ENCODE results near the gene TBC1D13. TPM values are rescaled to one million over a fixed set of nuclear protein-coding genes. Genes with fewer than 3 reads are reported as not detected.

The TBC1D13 gene
- total and polyA plus RNA-seq, 9 of the 15 experiments (the other 6 are each of a cell fraction or from before 2014, with no cell fraction given) = 2.3 to 28.7 (median 11.4) TPM

DNA sequence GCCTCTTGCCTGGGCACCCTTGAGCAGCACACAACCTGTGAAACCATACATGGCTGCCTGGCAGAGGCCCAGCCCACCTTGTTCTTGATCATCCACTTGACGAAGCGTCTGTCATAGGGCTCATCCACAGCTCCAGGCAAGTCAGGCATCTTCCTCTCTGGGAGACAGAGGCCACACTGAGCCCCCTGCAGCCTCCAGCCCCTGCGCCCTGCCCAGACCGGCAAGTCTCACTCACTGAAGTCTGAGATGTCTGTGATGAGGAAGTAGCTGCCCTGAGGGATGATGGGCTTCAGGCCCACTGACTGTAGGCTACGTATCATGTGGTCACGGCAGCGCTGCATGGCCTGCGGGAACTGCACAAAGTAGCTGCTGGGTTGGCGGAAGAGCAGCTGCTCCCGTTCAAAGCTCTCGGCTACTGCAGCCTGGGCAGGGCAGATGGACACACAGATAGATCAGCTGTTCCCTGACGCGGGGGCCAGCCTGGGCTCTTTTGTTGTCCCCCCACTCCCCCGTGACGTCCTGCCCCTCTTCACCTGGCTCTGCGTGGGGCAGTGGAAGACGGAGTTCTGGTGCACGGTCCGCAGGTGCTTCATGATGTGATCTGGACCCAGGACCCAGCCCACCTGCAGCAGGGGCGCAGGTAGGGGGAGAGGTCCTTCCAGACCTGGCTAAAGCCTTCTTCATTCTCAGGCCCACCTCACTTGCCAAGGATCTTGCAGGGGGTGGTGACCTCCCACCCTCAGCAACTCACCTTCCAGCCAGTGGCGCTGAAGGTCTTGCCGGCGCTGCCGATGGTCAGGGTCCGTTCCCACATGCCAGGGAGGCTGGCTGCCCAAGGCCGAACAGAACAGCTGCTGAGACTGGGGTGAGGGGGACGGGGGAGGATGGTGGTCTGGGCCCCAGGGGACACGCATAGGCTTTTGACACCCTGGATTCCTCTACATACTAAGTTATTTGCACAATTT lies 48.5 kb downstream of the TBC1D13 start:
- in situ Hi-C loops (cut with MboI) (no loop called here), intact Hi-C loops (cut with micrococcal nuclease) (no loop called here)
- ChIA-PET POLR2A (no interaction called here), CTCF (ENCODE audit: low intra/inter-chr PET ratio) (no interaction called here)
- ATAC-seq (no peak), DNase-seq (ENCODE audit: extremely low read depth in 1 of 4, low spot score in 3 of 4) (peak in 2 of 4 experiments; percentile 4 to 5), FAIRE-seq (no peak)
- H3K27ac ChIP-seq (ENCODE audit: extremely low read depth, low read depth, low read length) = no peak overlapping the region
- WGBS (ENCODE audit: insufficient coverage, low coverage, missing lambda C conversion rate) = 80% methylated on average over 27 of the region's 28 CpGs
- H3K36me3 ChIP-seq (ENCODE audit: control insufficient read depth, insufficient read depth, low read length) = peaks cover 21% of the 10 kb centered on the region; the same call in 2 of the 3 replicates
- TF ChIP-seq HEY1 (CRISPR knock-in tag; IDR thresholded peaks at IDR 0.05; ENCODE audit: borderline replicate concordance) = no peak
- TF ChIP-seq, protein P1, sequence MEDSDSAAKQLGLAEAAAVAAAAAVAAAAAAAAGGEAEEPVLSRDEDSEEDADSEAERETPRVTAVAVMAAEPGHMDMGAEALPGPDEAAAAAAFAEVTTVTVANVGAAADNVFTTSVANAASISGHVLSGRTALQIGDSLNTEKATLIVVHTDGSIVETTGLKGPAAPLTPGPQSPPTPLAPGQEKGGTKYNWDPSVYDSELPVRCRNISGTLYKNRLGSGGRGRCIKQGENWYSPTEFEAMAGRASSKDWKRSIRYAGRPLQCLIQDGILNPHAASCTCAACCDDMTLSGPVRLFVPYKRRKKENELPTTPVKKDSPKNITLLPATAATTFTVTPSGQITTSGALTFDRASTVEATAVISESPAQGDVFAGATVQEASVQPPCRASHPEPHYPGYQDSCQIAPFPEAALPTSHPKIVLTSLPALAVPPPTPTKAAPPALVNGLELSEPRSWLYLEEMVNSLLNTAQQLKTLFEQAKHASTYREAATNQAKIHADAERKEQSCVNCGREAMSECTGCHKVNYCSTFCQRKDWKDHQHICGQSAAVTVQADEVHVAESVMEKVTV (CRISPR knock-in tag; IDR thresholded peaks at IDR 0.05) = no peak
- no peak for TF ChIP-seq CEBPB (tag; IDR thresholded peaks at IDR 0.05)
- TF ChIP-seq SRSF3 (IDR thresholded peaks at IDR 0.05; ENCODE audit: insufficient read depth, low read length) = no peak
- TF ChIP-seq EP300 (IDR thresholded peaks at IDR 0.05; ENCODE audit: low read length) = no peak
- TF ChIP-seq BRCA1 (IDR thresholded peaks at IDR 0.05) = no peak
- no peak for TF ChIP-seq BRCA1 (CRISPR knock-in tag; IDR thresholded peaks at IDR 0.05)
- TF ChIP-seq, protein P2, sequence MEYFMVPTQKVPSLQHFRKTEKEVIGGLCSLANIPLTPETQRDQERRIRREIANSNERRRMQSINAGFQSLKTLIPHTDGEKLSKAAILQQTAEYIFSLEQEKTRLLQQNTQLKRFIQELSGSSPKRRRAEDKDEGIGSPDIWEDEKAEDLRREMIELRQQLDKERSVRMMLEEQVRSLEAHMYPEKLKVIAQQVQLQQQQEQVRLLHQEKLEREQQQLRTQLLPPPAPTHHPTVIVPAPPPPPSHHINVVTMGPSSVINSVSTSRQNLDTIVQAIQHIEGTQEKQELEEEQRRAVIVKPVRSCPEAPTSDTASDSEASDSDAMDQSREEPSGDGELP (CRISPR knock-in tag; IDR thresholded peaks at IDR 0.05; ENCODE audit: borderline replicate concordance) = peak; percentile 22; the same call in 1 of the 2 replicates
- no peak overlapping the region for H2AFZ ChIP-seq (ENCODE audit: low read depth, low read length)
- H3K9ac ChIP-seq (ENCODE audit: insufficient read depth in 1 of 2, low read depth in 2 of 2, low read length in 2 of 2) = peak overlapping the region in 1 of 2 experiments; percentile 24; a peak in 1 of 4 replicates
- H3K4me2 ChIP-seq (ENCODE audit: insufficient read depth, low read length) = no peak overlapping the region
- peaks cover 0 to 9% of the 10 kb centered on the region in 2 experiments; a peak in 2 of 5 replicates for H3K4me1 ChIP-seq (replicated peaks in 1 of 2; ENCODE audit: control insufficient read depth in 2 of 2, insufficient read depth in 2 of 2, low read length in 2 of 2)
- no peaks in the 10 kb centered on the region for H3K9me1 ChIP-seq (ENCODE audit: control insufficient read depth, insufficient read depth, low read length)
- H3K4me3 ChIP-seq = no peak overlapping the region
- no peaks in the 10 kb centered on the region for H3K9me3 ChIP-seq (replicated peaks; ENCODE audit: control insufficient read depth, insufficient read depth, low read depth, low read length)
- no TSS peak for BruUV-seq (replicated peaks)
- H3K79me2 ChIP-seq (ENCODE audit: control insufficient read depth, insufficient read depth, low read length) = no peaks in the 10 kb centered on the region
- no peaks in the 10 kb centered on the region for H4K20me1 ChIP-seq (replicated peaks; ENCODE audit: control insufficient read depth, insufficient read depth, low read length)
- H3K27me3 ChIP-seq (ENCODE audit: control insufficient read depth in 2 of 2, insufficient read depth in 2 of 2, low read length in 2 of 2) = no peaks in the 10 kb centered on the region
